ENCODE results near the gene MYO7A. TPM values are rescaled to one million over a fixed set of nuclear protein-coding genes. Genes with fewer than 3 reads are reported as not detected.

Gene MYO7A
- total and polyA plus RNA-seq, 2 of the 4 experiments (the other 2 are of a cell fraction): 0.02 TPM; not detected in 1

Other genes with a start within 250 kb of the MYO7A start
- gene B3GNT6, start 93.8 kb upstream of the MYO7A start, total RNA-seq (2012; rRNA removed): not detected in 2 replicates
- 0.03 TPM in 1 of 2 replicates, not detected in the other for gene B3GNT6, start 93.8 kb upstream of the MYO7A start, polyA plus RNA-seq (2012; rRNA removed)
- 8.1 TPM in 2 replicates for gene CAPN5, start 61.3 kb upstream of the MYO7A start, total RNA-seq (2012; rRNA removed)
- gene CAPN5, start 61.3 kb upstream of the MYO7A start, polyA plus RNA-seq (2012; rRNA removed): 24.0 and 26.9 TPM in 2 replicates
- gene OMP, start 25.4 kb upstream of the MYO7A start, total RNA-seq (2012; rRNA removed): not detected in 2 replicates
- gene OMP, start 25.4 kb upstream of the MYO7A start, polyA plus RNA-seq (2012; rRNA removed): 0.27 and 0.46 TPM in 2 replicates
- gene GDPD4, start 173.4 kb downstream of the MYO7A start, total RNA-seq (2012; rRNA removed): not detected in 2 replicates
- gene GDPD4, start 173.4 kb downstream of the MYO7A start, polyA plus RNA-seq (2012; rRNA removed): not detected in 2 replicates